ENCODE data around the gene SYT7.

Gene SYT7

GRCh38 chr11:61607920-61608599, 27.2 kb upstream of the SYT7 start:
- DNase-seq, result no peak

- no peak for DNase-seq
Measured at GRCh38 chr11:61607426-61607825, 26.6 kb upstream of the SYT7 start.

GRCh38 chr11:61603667-61604066, 22.8 kb upstream of the SYT7 start:
- DNase-seq, result no peak

- no peak for DNase-seq
Measured at GRCh38 chr11:61602775-61603569, 22.1 kb upstream of the SYT7 start.

GRCh38 chr11:61601512-61601911, 20.6 kb upstream of the SYT7 start:
- DNase-seq, result no peak

GRCh38 chr11:61599968-61600710, 19.3 kb upstream of the SYT7 start:
- DNase-seq, result no peak

- no peak for DNase-seq
Measured at GRCh38 chr11:61598886-61599868, 18.3 kb upstream of the SYT7 start.

- no peak for DNase-seq
Measured at GRCh38 chr11:61598374-61598773, 17.5 kb upstream of the SYT7 start.

- DNase-seq, result no peak
Measured at GRCh38 chr11:61596990-61597389, 16.1 kb upstream of the SYT7 start.

- no peak for DNase-seq
Measured at GRCh38 chr11:61596542-61596941, 15.7 kb upstream of the SYT7 start.

GRCh38 chr11:61594907-61595257, 14.0 kb upstream of the SYT7 start:
- no peak for DNase-seq

GRCh38 chr11:61593151-61593550, 12.3 kb upstream of the SYT7 start:
- DNase-seq, result no peak

- DNase-seq, result no peak
Measured at GRCh38 chr11:61592176-61592575, 11.3 kb upstream of the SYT7 start.

- no peak for DNase-seq
Measured at GRCh38 chr11:61589961-61590360, 9.1 kb upstream of the SYT7 start.

- no peak for DNase-seq
Measured at GRCh38 chr11:61588728-61589191, 7.9 kb upstream of the SYT7 start.

- DNase-seq, result peak; percentile 87
Measured at GRCh38 chr11:61587951-61588727, 7.3 kb upstream of the SYT7 start.

- peak; percentile 75 for DNase-seq
Measured at GRCh38 chr11:61587541-61587941, 6.7 kb upstream of the SYT7 start.

- DNase-seq, result no peak
Measured at GRCh38 chr11:61586792-61587430, 6.0 kb upstream of the SYT7 start.

- DNase-seq, result no peak
Measured at GRCh38 chr11:61585115-61585514, 4.2 kb upstream of the SYT7 start.

- no peak for DNase-seq
Measured at GRCh38 chr11:61581931-61582330, 1.1 kb upstream of the SYT7 start.

GRCh38 chr11:61580271-61580888, 496 bp downstream of the SYT7 start:
- no peak for DNase-seq
